Duodenal mucosa (tissue), 2 donors: ENCODE measurements around the gene TEX264.

Experiments used
- H3K27ac ChIP-seq: one replicate; pipeline ENCODE4 v1.7.0; 2013; ENCODE audit warnings: low read depth, low read length
- H3K27me3 ChIP-seq, 2 donors: one replicate each; pipeline ENCODE4 v1.7.0; 2013; ENCODE audit warnings: low read length in 2 of 2, control low read depth in 1 of 2; ENCODE audit not compliant: insufficient read depth in 2 of 2, control insufficient read depth in 1 of 2
- H3K36me3 ChIP-seq, 2 donors: one replicate each; pipeline ENCODE4 v1.7.0; 2013; ENCODE audit warnings: low read length in 2 of 2, control low read depth in 1 of 2; ENCODE audit not compliant: insufficient read depth in 2 of 2, control insufficient read depth in 1 of 2
- H3K4me1 ChIP-seq, 2 donors: one replicate each; pipeline ENCODE4 v1.7.0; 2013; ENCODE audit warnings: low read length in 2 of 2, control low read depth in 1 of 2; ENCODE audit not compliant: insufficient read depth in 2 of 2, control insufficient read depth in 1 of 2
- H3K4me3 ChIP-seq, 2 donors: one replicate each; pipeline ENCODE4 v1.7.0; 2013; ENCODE audit warnings: low read length in 2 of 2, low read depth in 1 of 2
- H3K9ac ChIP-seq, 2 donors: one replicate each; pipeline ENCODE4 v1.7.0; 2013; ENCODE audit warnings: low read length in 2 of 2, low read depth in 1 of 2
- H3K9me3 ChIP-seq, 2 donors: one replicate each; pipeline ENCODE4 v1.7.0; 2013; ENCODE audit warnings: low read length in 2 of 2, control low read depth in 1 of 2; ENCODE audit not compliant: control insufficient read depth in 1 of 2

TEX264 gene

GRCh38 chr3:51675201-51675611, 4.2 kb downstream of the TEX264 start:
- no peak overlapping the region for H3K4me3 ChIP-seq
- peaks cover 17 to 23% of the 10 kb centered on the region in 2 donors for H3K4me1 ChIP-seq
- H3K9ac ChIP-seq: no peak overlapping the region
- peaks cover 7 to 32% of the 10 kb centered on the region in 2 donors for H3K36me3 ChIP-seq
- no peaks in the 10 kb centered on the region for H3K9me3 ChIP-seq
- no peaks in the 10 kb centered on the region for H3K27me3 ChIP-seq
- no peak overlapping the region for H3K27ac ChIP-seq

GRCh38 chr3:51676102-51676640, 5.1 kb downstream of the TEX264 start:
- Histone ChIP-seq H3K9me3 (no peaks in the 10 kb centered on the region), H3K36me3 (peaks cover 7 to 32% of the 10 kb centered on the region in 2 donors), H3K9ac (no peak overlapping the region), H3K27me3 (no peaks in the 10 kb centered on the region), H3K4me3 (no peak overlapping the region), H3K27ac (no peak overlapping the region), H3K4me1 (peaks cover 17 to 28% of the 10 kb centered on the region in 2 donors)

- H3K4me1 ChIP-seq: peaks cover 20 to 31% of the 10 kb centered on the region in 2 donors
- H3K27me3 ChIP-seq: no peaks in the 10 kb centered on the region
- no peak overlapping the region for H3K4me3 ChIP-seq
- H3K9ac ChIP-seq: no peak overlapping the region
- no peaks in the 10 kb centered on the region for H3K9me3 ChIP-seq
- peaks cover 7 to 32% of the 10 kb centered on the region in 2 donors for H3K36me3 ChIP-seq
- H3K27ac ChIP-seq: no peak overlapping the region
Observed at GRCh38 chr3:51677358-51677757, 6.3 kb downstream of the TEX264 start.

GRCh38 chr3:51678186-51678585, 7.1 kb downstream of the TEX264 start:
- no peak overlapping the region for H3K27ac ChIP-seq
- H3K27me3 ChIP-seq: no peaks in the 10 kb centered on the region
- no peak overlapping the region for H3K9ac ChIP-seq
- peaks cover 8 to 32% of the 10 kb centered on the region in 2 donors for H3K36me3 ChIP-seq
- no peaks in the 10 kb centered on the region for H3K9me3 ChIP-seq
- H3K4me3 ChIP-seq: no peak overlapping the region
- peaks cover 15 to 25% of the 10 kb centered on the region in 2 donors for H3K4me1 ChIP-seq

GRCh38 chr3:51678641-51679040, 7.6 kb downstream of the TEX264 start:
- H3K4me1 ChIP-seq: peaks cover 15 to 20% of the 10 kb centered on the region in 2 donors
- no peaks in the 10 kb centered on the region for H3K9me3 ChIP-seq
- peaks cover 13 to 37% of the 10 kb centered on the region in 2 donors for H3K36me3 ChIP-seq
- H3K4me3 ChIP-seq: no peak overlapping the region
- H3K27ac ChIP-seq: no peak overlapping the region
- no peak overlapping the region for H3K9ac ChIP-seq
- H3K27me3 ChIP-seq: no peaks in the 10 kb centered on the region

GRCh38 chr3:51679318-51679717, 8.3 kb downstream of the TEX264 start:
- H3K9ac ChIP-seq: no peak overlapping the region
- peaks cover 18 to 44% of the 10 kb centered on the region in 2 donors for H3K36me3 ChIP-seq
- no peak overlapping the region for H3K4me3 ChIP-seq
- H3K4me1 ChIP-seq: peaks cover 15 to 20% of the 10 kb centered on the region in 2 donors
- no peak overlapping the region for H3K27ac ChIP-seq
- H3K27me3 ChIP-seq: no peaks in the 10 kb centered on the region
- no peaks in the 10 kb centered on the region for H3K9me3 ChIP-seq

GRCh38 chr3:51679777-51680176, 8.7 kb downstream of the TEX264 start:
- peaks cover 15 to 20% of the 10 kb centered on the region in 2 donors for H3K4me1 ChIP-seq
- H3K27ac ChIP-seq: no peak overlapping the region
- no peak overlapping the region for H3K9ac ChIP-seq

GRCh38 chr3:51680196-51680595, 9.1 kb downstream of the TEX264 start:
- H3K27me3 ChIP-seq: no peaks in the 10 kb centered on the region
- no peaks in the 10 kb centered on the region for H3K9me3 ChIP-seq
- no peak overlapping the region for H3K9ac ChIP-seq
- H3K4me1 ChIP-seq: peaks cover 15 to 20% of the 10 kb centered on the region in 2 donors
- H3K36me3 ChIP-seq: peaks cover 20 to 44% of the 10 kb centered on the region in 2 donors
- no peak overlapping the region for H3K4me3 ChIP-seq
- H3K27ac ChIP-seq: no peak overlapping the region

More at GRCh38 chr3:51679777-51680176, 8.7 kb downstream of the TEX264 start:
- peaks cover 20 to 44% of the 10 kb centered on the region in 2 donors for H3K36me3 ChIP-seq
- H3K4me3 ChIP-seq: no peak overlapping the region
- no peaks in the 10 kb centered on the region for H3K27me3 ChIP-seq
- H3K9me3 ChIP-seq: no peaks in the 10 kb centered on the region

GRCh38 chr3:51680663-51681230, 9.7 kb downstream of the TEX264 start:
- Histone ChIP-seq H3K4me3 (no peak overlapping the region), H3K4me1 (peaks cover 15 to 20% of the 10 kb centered on the region in 2 donors), H3K9ac (peak overlapping the region in 1 of 2 donors; percentile 31), H3K9me3 (no peaks in the 10 kb centered on the region), H3K36me3 (peaks cover 20 to 45% of the 10 kb centered on the region in 2 donors), H3K27ac (no peak overlapping the region), H3K27me3 (no peaks in the 10 kb centered on the region)

GRCh38 chr3:51681453-51681852, 10.4 kb downstream of the TEX264 start:
- Histone ChIP-seq H3K36me3 (peaks cover 20 to 51% of the 10 kb centered on the region in 2 donors), H3K4me1 (peaks cover 20 to 25% of the 10 kb centered on the region in 2 donors), H3K27ac (no peak overlapping the region), H3K27me3 (no peaks in the 10 kb centered on the region), H3K4me3 (peak overlapping the region in 1 of 2 donors; percentile 2), H3K9ac (peak overlapping the region in 1 of 2 donors; percentile 5), H3K9me3 (no peaks in the 10 kb centered on the region)
